ENCODE data around the gene CCL5.

Gene CCL5

GRCh38 chr17:35841101-35841500 is 39.1 kb downstream of the CCL5 start:
- H3K4me3 ChIP-seq (ENCODE audit: insufficient read length, low read depth), result no peak overlapping the region
- H3K27me3 ChIP-seq (ENCODE audit: insufficient read depth, insufficient read length), result no peaks in the 10 kb centered on the region
- no peaks in the 10 kb centered on the region for H3K4me1 ChIP-seq (ENCODE audit: insufficient read depth, insufficient read length)
- H3K9me3 ChIP-seq (ENCODE audit: insufficient read depth, low read length), result no peaks in the 10 kb centered on the region
- DNase-seq (ENCODE audit: low read depth, low spot score), result no peak
- H3K36me3 ChIP-seq (ENCODE audit: insufficient read depth, insufficient read length, low read length), result peaks cover 76% of the 10 kb centered on the region
- no peak overlapping the region for H3K9ac ChIP-seq (ENCODE audit: insufficient read length, low read depth)
- no peak for TF ChIP-seq ZNF274 (IDR thresholded peaks at IDR 0.05; ENCODE audit: low read depth, low read length)
- TF ChIP-seq YY1 (IDR thresholded peaks at IDR 0.05; ENCODE audit: insufficient read depth, insufficient read length), result no peak
- TF ChIP-seq SUZ12 (IDR thresholded peaks at IDR 0.05; ENCODE audit: extremely low read depth, insufficient read depth, insufficient read length), result no peak

GRCh38 chr17:35825206-35825605 is 55.0 kb downstream of the CCL5 start:
- no peak overlapping the region for H3K4me3 ChIP-seq (ENCODE audit: insufficient read length, low read depth)
- H3K4me1 ChIP-seq (ENCODE audit: insufficient read depth, insufficient read length), result no peaks in the 10 kb centered on the region
- H3K9me3 ChIP-seq (ENCODE audit: insufficient read depth, low read length), result no peaks in the 10 kb centered on the region
- no peaks in the 10 kb centered on the region for H3K27me3 ChIP-seq (ENCODE audit: insufficient read depth, insufficient read length)
- no peak overlapping the region for H3K9ac ChIP-seq (ENCODE audit: insufficient read length, low read depth)
- TF ChIP-seq YY1 (IDR thresholded peaks at IDR 0.05; ENCODE audit: insufficient read depth, insufficient read length), result no peak
- TF ChIP-seq ZNF274 (IDR thresholded peaks at IDR 0.05; ENCODE audit: low read depth, low read length), result no peak
- TF ChIP-seq SUZ12 (IDR thresholded peaks at IDR 0.05; ENCODE audit: extremely low read depth, insufficient read depth, insufficient read length), result no peak
- no peak for DNase-seq (ENCODE audit: low read depth, low spot score)
- H3K36me3 ChIP-seq (ENCODE audit: insufficient read depth, insufficient read length, low read length), result peaks cover 72% of the 10 kb centered on the region

Data from NT2/D1 (cell line).